ENCODE results near the gene CTU2. TPM values are rescaled to one million over a fixed set of nuclear protein-coding genes. Genes with fewer than 3 reads are reported as not detected.
A peak's percentile ranks its signal among the peaks of the same experiment; 100 is the strongest.

CTU2 gene
- total and polyA plus RNA-seq, 9 of the 15 experiments (the other 6 are each of a cell fraction or from before 2014, with no cell fraction given) = 1.3 to 105 (median 23.2) TPM

DNA sequence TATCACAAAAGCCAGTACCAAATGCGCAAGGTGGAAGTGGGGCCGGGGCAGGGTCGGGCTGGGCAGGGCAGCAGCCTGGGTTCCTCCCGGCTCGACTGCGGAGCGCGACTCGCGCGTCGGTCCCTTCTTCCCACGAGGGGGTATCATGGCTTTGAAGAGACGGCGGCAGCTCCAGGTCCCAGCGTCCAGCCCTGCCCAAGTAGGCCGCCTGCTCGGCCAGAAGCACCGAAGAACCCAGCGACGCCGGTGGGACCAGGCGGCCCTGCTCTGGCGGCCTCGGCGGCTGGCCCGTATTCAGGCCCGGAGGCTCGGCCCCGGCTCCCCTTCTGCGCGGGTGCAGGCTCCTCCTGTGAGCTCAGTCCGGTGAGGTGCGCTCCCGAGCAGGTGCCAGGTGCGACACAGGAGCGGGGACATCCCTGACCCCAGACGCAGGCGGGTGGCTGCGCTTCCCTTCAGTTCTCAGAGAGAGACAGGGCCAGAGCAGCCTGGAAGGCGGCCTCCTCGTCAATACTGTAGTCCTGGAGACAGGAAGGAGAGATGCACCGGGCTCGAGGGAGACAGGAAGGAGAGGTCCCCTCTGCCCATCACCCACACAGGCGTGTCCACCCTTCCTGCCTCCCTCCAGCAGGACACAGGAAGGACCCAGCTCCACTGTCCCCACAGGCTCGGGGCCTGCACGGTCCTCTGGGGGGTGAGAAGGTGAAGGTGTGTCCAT lies 9.0 kb upstream of the CTU2 start (continued):
- TF ChIP-seq, protein P1, sequence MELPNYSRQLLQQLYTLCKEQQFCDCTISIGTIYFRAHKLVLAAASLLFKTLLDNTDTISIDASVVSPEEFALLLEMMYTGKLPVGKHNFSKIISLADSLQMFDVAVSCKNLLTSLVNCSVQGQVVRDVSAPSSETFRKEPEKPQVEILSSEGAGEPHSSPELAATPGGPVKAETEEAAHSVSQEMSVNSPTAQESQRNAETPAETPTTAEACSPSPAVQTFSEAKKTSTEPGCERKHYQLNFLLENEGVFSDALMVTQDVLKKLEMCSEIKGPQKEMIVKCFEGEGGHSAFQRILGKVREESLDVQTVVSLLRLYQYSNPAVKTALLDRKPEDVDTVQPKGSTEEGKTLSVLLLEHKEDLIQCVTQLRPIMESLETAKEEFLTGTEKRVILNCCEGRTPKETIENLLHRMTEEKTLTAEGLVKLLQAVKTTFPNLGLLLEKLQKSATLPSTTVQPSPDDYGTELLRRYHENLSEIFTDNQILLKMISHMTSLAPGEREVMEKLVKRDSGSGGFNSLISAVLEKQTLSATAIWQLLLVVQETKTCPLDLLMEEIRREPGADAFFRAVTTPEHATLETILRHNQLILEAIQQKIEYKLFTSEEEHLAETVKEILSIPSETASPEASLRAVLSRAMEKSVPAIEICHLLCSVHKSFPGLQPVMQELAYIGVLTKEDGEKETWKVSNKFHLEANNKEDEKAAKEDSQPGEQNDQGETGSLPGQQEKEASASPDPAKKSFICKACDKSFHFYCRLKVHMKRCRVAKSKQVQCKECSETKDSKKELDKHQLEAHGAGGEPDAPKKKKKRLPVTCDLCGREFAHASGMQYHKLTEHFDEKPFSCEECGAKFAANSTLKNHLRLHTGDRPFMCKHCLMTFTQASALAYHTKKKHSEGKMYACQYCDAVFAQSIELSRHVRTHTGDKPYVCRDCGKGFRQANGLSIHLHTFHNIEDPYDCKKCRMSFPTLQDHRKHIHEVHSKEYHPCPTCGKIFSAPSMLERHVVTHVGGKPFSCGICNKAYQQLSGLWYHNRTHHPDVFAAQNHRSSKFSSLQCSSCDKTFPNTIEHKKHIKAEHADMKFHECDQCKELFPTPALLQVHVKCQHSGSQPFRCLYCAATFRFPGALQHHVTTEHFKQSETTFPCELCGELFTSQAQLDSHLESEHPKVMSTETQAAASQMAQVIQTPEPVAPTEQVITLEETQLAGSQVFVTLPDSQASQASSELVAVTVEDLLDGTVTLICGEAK (IDR thresholded peaks at IDR 0.05) = no peak
- TF ChIP-seq, protein P1 (CRISPR knock-in tag; IDR thresholded peaks at IDR 0.05) = no peak
- TF ChIP-seq, protein P2, sequence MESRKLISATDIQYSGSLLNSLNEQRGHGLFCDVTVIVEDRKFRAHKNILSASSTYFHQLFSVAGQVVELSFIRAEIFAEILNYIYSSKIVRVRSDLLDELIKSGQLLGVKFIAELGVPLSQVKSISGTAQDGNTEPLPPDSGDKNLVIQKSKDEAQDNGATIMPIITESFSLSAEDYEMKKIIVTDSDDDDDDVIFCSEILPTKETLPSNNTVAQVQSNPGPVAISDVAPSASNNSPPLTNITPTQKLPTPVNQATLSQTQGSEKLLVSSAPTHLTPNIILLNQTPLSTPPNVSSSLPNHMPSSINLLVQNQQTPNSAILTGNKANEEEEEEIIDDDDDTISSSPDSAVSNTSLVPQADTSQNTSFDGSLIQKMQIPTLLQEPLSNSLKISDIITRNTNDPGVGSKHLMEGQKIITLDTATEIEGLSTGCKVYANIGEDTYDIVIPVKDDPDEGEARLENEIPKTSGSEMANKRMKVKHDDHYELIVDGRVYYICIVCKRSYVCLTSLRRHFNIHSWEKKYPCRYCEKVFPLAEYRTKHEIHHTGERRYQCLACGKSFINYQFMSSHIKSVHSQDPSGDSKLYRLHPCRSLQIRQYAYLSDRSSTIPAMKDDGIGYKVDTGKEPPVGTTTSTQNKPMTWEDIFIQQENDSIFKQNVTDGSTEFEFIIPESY (CRISPR knock-in tag; IDR thresholded peaks at IDR 0.05) = peak; percentile 88
- peak; percentile 44 for TF ChIP-seq POLR2G (IDR thresholded peaks at IDR 0.05; ENCODE audit: low read depth, low read length)
- TF ChIP-seq ZNF224 (CRISPR knock-in tag; IDR thresholded peaks at IDR 0.05) = no peak
